ENCODE measurements around the gene MYBPC3.

GRCh38 chr11:47380078-47380477 is 27.6 kb upstream of the MYBPC3 start:
- no peak for TF ChIP-seq CTCF (IDR thresholded peaks at IDR 0.05)
- TF ChIP-seq FOSB (CRISPR knock-in tag; IDR thresholded peaks at IDR 0.05), result no peak
- no peak for TF ChIP-seq KDM5A (IDR thresholded peaks at IDR 0.05)
- TF ChIP-seq POLR2A (IDR thresholded peaks at IDR 0.05; ENCODE audit: low read length), result no peak
- TF ChIP-seq PBX3 (IDR thresholded peaks at IDR 0.05), result no peak
- TF ChIP-seq RFX5 (IDR thresholded peaks at IDR 0.05), result no peak
- TF ChIP-seq RAD21 (conservative IDR thresholded peaks at IDR 0.05 in 1 of 2, IDR thresholded peaks at IDR 0.05 in 1 of 2), result no peak
- TF ChIP-seq MAX (IDR thresholded peaks at IDR 0.05), result no peak
- no peak for TF ChIP-seq CBX8 (IDR thresholded peaks at IDR 0.05)
- no peak for TF ChIP-seq REST (IDR thresholded peaks at IDR 0.05)
- TF ChIP-seq E2F6 (IDR thresholded peaks at IDR 0.05; ENCODE audit: borderline replicate concordance, low read depth), result no peak
- TF ChIP-seq SREBF2 (IDR thresholded peaks at IDR 0.05), result no peak
